Cardiac fibroblast (primary cell): ENCODE measurements around the gene CYB5A.

Source experiments
- DNase-seq, 2 donors: peaks; one replicate each; pipeline versions ENCODE4 v3.0.0 to v3.0.0-alpha.2; 2010; ENCODE audit warnings: low read depth in 2 of 2
- H3K4me3 ChIP-seq, 2 donors: replicated peaks in 1 of 2; 1 replicate in 1 of 2; 2 replicates in 1 of 2; pipeline ENCODE4 v1.5.1; 2011; ENCODE audit warnings: low read depth in 2 of 2, low read length in 2 of 2, mild to moderate bottlenecking in 2 of 2, moderate library complexity in 1 of 2
- CTCF ChIP-seq: IDR thresholded peaks from one replicate; pipeline ENCODE4 v1.5.1; 2011; ENCODE audit warnings: low read depth, mild to moderate bottlenecking, low read length, inconsistent platforms

CYB5A gene

GRCh38 chr18:74229005-74229404, 62.8 kb downstream of the CYB5A start:
- no peak overlapping the region for H3K4me3 ChIP-seq
- TF ChIP-seq CTCF: no peak
- DNase-seq: no peak

- TF ChIP-seq CTCF: no peak
These were observed 63.5 kb downstream of the CYB5A start for GRCh38 chr18:74228312-74228711.

GRCh38 chr18:74226666-74227065, 65.1 kb downstream of the CYB5A start:
- TF ChIP-seq CTCF: no peak
- H3K4me3 ChIP-seq: no peak overlapping the region
- DNase-seq: no peak

More at GRCh38 chr18:74228312-74228711, 63.5 kb downstream of the CYB5A start:
- no peak overlapping the region for H3K4me3 ChIP-seq
- DNase-seq: no peak

GRCh38 chr18:74226156-74226555, 65.6 kb downstream of the CYB5A start:
- DNase-seq: peak in 1 of 2 donors; percentile 26
- no peak for TF ChIP-seq CTCF
- no peak overlapping the region for H3K4me3 ChIP-seq

GRCh38 chr18:74225193-74225840, 66.4 kb downstream of the CYB5A start:
- DNase-seq: peak in 1 of 2 donors; percentile 59
- H3K4me3 ChIP-seq: no peak overlapping the region
- no peak for TF ChIP-seq CTCF

- TF ChIP-seq CTCF: no peak
- peak in 1 of 2 donors; percentile 23 for DNase-seq
- no peak overlapping the region for H3K4me3 ChIP-seq
These were observed 68.9 kb downstream of the CYB5A start for GRCh38 chr18:74222710-74223494.
